Activated T-cell treated with anti-CD3 and anti-CD28 coated beads, Interleukin-2, amount 50 U/mL, for 1 hour (primary cell): ENCODE data around the gene PLPP1.

Experiments
- DNase-seq: peaks from one replicate; pipeline ENCODE4 v3.0.0-alpha.2; 2020

PLPP1 gene

DNA sequence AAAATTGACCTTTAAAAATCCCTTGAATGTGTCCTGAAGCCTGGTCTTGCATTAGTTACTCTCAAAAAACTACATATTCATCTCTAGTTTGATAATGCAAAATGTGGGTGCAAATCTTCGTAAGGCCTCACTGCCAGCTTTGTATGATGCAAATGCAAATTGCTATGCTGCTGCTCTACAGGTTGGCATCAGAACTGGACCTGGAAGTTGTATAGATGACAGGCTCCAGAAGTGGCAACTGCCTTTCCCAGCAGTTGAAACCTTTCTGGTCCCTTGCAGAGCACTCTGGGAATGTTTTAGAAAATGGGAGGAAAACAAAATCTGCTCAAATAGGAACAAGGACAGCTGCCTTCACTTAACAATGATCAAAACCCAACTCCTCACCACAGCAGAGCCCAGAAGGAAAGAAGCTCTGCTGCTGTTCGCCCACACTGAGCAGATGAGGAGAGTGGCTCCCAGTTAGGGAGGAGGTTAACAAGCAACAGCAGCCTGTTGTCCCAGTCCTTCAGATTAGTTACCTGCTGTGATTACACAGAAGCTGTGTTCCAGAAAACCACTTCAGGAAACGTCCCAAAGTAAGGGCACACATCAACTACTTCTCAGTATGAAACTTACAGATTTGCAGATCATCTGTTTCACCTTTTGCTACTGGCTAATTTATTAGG lies 93.5 kb downstream of the PLPP1 start:
- DNase-seq = no peak

DNA sequence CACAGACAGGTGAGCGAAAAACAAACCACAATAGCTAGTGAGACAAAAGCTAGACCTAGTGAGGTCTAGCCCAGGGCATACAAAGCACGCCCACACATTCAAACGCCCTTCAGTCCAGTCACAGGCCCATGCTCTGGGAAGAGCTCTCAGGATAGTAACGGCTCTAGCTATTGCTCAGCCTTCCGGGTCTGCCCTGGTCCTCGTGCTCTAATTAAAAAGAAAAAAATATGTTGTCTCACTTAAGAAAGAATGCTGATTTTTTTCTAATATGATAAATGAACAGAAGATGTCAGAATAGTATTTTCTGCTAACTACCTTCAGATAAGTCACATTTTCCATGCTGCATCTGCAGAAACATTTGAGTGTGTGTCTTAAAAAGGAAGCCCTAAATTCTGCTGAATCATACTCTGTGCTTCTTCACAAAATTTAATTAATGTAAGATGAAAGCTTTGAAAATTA lies 94.5 kb downstream of the PLPP1 start:
- DNase-seq = no peak

DNA sequence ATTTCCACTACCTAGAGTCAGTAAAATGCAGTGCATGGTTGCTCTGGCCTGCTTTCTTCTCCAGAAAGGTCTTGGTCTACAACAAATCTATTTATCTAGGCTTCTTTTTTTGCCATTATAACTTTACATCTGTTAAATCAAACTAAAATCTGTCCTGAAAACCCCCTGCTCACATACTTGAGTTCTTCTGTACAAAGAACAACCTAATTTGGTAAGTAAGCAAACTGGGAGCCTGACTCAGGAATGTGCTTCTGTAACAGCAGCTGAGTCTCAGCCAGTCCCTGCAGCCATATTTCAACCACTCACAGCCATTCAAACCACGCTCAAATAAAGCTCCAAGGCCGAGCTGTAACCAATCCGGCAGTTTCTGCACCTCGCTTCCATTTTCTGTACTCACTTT lies 95.8 kb downstream of the PLPP1 start:
- DNase-seq = no peak

DNA sequence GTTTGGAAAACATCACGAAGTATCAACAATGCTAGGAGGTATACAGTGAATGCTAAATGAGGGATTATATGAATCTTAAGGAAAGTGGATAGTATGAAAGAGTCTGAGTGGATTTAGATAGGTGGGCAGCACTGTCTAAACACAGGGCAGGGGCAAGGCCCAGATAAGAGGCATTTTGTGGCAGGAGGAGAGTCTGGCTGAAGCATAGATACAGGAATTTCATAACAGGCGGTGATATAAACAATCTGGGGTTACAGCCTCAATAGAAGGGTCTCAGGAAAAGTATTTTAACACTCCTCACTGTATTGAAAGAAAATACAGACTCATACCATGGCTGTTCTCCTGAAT lies 96.9 kb downstream of the PLPP1 start:
- no peak for DNase-seq

DNA sequence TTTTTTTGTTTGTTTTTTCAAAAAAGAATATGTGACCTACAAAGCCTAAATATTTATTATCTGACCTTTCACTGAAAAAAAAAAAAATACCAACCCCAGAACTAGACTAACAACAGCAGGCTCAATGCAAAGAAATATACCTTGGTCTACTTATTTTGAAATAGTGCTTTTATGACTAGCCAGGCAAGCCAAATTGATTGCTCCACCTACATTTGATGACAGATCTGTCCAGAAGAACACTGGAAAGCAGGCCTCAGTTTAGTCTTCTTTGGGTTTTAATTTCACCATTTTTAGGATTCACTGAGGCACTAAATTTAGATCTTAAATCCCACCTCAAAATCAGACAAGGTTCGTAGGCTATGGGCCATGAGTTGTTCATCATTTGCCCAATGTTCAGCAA lies 97.3 kb downstream of the PLPP1 start:
- DNase-seq = no peak

DNA sequence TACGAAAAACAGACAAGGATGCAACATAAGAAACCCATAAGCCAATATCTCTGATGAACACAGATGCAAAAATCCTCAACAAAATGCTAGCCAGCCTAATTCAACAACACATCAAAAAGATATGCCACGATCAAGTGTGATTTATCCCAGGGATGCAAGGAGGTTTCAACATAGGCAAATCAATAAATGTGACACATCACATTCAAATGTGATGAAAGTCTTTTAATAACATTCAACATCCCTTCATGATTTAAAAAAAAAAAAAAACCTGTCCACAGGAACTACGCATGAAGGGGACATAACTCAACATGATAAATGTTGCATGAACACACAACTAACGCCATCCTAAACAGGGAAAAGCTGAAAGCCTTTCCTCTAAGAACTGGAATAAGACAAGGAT lies 102.2 kb downstream of the PLPP1 start:
- DNase-seq = no peak

DNA sequence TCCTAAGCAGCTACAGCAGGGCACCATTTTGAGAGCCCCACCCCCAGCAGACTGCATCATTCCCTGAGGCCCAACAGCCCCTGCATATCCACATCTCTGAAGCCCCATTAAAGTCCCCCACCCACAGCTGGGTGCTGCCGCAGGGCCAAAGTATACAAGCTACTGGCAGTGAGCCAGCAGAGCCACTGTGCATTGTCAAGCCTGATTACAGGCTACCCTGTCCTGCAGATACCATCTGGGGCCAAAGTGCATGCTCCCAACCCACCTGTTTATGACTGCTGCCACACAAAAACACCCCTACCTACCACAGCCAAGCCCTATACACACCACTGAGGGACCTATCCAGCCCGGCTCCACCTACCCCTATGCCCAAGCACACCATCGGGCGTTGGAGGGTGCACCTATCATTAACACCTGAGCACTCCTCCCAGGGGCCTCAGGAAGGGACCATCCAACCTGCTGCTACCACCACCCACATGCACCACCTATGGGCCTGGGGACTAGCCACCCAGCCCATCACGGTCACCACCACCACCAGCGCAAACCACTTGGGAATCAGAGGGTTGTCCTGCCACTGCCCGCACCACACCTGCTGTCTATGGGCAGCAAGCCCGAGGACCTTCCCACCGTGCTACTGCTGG lies 105.0 kb downstream of the PLPP1 start:
- no peak for DNase-seq

DNA sequence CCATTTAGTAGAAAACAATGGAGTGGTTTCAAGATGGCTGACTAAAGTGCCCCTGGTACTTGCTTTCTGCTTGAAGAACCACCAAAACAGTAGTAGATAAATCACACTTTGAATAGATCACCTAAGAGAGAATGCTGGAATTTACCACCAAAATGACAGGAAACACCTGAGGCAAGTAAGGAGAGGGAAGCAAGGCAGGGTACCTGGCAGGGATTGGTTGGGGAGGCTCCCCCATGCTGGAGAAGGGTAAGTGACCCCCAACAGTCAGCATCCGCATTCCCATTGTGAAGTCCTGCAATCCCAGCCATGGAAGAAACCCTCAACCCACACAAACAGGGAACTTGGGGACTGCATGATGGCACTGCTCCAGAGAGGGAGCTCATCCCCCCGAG lies 105.5 kb downstream of the PLPP1 start:
- DNase-seq = no peak

DNA sequence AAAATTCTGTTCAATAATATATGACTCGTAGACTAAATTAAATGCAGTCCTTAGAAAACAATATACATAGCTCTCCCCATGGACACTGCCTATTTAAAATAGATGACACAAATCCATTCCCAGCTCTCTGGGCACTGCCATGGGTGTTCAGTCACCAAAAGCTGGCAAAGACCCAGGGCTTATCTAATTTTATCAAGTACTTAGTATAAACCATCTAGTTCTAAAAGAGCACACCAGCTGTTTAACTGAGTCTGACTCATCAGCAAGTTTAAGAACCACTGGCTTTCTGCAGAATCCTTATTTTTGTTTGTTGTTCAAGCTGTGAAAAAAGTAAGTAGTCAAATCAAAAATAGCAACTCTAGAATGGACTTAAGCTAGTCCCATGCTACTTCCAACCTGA lies 107.6 kb downstream of the PLPP1 start:
- DNase-seq = no peak

DNA sequence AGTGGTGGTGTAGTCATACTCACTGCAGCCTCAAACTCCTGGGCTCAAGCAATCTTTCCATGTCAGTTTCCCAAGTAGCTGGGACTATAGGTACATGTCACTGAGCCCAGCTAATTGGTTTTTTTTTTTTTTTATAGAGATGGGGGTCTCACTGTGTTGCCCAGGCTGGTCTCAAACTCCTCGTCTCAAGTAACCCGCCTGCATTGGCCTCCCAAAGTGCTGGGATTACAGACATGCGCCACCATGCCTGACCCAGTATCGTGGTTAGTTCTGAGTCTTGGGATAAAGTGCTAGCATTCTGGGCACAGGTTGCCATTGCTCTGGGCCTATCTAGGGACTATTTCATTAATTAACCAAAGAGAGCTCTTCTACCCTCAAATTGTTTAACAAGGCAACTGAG lies 108.3 kb downstream of the PLPP1 start:
- DNase-seq = no peak

DNA sequence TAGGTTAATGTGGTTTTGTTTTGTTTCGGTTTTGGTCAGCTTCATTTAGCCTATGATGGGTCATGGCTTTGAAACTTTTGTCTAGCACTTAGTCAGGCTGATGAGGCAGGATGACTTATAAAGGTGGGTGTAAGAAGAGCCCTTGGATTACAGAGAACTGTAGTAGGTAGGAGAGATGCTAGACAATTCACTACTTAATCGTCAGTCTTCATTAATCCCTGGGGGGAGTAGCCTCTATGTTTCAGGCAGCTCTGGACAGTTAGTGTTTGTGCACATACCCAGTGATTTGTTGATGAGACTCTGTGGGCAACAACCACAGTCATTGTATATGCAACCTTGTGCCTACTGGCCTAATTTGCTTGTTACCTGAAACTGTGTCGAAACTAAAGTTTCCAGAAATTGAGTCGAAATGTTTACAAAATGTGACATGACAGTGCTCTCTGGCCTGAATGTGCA lies 113.7 kb downstream of the PLPP1 start:
- no peak for DNase-seq

DNA sequence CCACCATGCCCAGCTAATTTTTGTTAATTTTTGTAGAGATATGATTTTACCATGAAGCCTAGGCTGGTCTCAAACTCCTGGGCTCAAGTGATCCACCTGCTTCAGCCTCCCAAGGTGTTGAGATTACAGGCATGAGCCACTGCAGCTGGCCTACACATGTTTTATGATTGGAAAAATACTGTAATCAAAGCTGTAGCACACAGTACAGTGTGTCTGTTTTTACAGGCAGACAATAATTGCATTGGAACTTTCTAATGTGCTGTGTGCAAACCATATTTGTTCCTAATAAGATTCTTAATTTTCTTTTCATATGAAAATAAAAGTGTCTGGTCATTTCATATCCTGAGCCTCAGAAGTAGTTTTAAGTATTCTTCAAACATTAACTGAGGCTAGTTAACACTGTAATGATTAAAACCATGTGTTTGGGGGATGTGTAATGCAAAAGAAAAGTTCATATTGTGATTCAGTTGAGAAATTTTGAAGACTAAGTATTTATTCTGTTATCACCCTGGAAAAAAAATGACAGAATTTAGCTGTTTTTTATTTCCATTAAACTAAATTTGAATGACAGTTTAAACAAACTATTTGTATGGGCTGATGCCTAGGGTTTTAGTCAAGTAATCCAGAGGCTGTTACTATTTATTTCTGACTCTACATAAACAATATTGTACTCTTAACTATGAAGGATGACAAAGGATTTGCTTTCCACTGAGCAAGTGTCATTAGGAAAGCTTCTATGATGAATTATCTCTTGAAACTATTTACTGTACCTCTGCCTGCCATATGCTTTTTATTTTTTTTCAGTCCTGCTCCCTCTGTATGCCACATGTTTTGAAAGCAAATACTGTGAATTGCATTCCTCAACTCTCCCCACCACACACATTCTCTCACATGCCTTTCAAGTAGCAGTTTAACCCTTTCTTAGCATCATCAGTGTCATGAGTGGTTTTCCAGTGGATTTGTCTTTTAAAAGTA lies 115.5 kb downstream of the PLPP1 start:
- DNase-seq = no peak

DNA sequence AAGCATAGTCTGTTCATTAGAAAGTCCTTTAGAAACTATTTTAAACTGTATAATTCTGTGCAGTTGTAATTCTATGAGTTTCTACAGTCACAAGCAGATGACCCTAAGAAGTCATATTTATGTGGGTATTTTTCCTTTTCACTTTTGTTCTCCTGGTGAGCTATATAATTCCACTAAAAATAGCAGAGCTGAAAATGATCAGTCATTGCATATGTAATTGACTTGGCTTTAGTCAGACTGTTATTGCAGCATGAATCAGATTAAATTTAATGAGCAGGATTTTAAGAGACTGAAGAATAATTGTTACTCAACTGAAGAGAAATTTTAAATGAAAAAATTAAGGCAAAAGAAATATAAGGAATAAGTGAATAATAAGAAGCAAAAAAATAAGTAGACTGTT lies 118.5 kb downstream of the PLPP1 start:
- no peak for DNase-seq

DNA sequence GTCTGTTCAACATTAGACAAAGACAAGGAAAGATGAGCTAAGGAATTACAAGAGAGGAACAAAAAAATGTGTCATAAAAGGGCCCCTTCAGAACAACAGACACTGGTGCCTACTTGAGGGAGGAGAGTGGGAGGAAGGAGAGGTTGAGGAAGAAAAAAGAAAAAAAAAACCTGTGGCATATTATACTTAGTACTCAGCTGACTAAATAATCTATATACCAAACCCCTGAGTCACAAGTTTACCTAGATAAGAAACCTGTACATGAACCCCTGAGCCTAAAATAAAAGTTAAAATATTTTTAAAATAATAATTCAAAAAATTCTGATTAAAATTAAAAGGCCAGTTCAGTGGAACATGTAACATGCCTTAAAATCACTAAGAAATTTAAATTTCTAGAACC lies 119.7 kb downstream of the PLPP1 start:
- no peak for DNase-seq

DNA sequence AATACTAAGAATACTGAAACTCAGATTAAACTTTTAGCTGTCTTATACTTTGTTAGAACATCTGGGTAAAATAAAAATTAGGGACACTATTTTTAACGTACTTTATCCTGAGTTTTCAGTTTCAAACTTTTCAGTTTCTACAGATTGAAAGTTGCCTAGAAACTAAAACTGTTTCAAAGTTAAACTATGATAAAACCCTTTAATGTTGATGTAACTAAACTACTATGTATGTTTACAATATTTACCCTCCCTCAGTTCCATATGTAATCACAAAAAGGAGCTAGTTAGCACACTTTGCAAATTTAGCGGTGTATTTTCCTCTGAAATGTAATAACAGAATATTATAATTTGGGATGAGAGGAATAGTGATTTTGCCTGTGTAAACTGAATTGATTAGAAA lies 121.1 kb downstream of the PLPP1 start:
- no peak for DNase-seq

DNA sequence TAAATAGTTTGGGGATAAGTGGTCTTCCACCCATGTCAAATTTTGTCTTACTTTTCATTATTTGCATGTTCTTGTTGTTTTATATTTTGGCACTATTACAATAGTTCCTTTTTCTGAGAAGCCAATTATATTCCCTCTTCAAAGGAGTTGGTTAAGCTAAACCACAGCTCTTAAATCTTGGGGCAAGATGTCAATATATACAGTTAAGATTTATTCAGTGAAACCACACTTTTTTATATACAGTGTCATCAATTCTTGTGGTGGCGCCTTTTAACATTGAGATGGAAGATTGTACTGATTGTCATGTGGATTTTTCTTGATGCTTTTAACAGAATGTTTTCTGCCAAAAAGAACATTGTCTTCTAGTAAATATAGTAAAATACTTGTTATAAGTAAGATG lies 122.9 kb downstream of the PLPP1 start:
- no peak for DNase-seq

DNA sequence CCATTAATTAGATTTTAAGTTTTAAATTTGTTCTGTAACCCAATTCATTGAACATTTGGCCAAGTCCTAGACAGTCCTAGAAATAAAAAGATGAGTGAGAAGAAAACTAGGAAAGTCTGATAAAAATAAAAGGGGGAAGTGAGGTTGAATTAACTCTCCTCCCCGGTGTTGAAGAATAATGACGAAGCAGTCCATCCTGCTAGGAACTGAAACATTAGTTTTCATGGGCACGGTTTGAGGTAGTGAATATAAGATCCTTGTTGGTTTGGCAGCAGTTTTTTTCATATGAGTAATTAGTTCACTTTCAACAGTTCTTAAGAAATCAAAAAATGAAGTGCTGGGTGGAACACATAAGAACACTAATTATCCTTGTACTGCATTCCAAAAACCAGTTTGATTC lies 123.9 kb downstream of the PLPP1 start:
- DNase-seq = no peak

DNA sequence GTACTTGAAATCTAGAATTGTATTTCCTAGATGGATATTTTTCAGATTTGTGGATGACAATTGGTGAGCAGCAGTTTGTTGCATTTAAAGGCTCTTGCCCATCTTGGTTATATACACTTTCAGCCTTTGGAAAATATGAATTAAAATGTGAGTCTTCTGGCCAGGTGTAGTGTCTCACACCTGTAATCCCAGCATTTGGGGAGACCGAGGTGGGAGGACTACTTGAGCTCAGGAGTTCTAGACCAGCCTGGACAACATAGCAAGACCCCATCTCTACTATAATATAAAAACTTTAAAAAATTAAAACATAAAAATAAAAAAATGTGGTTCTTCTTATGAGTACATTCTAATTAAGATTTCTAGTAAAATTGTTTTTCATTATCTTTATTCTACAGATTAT lies 125.0 kb downstream of the PLPP1 start:
- DNase-seq = no peak

DNA sequence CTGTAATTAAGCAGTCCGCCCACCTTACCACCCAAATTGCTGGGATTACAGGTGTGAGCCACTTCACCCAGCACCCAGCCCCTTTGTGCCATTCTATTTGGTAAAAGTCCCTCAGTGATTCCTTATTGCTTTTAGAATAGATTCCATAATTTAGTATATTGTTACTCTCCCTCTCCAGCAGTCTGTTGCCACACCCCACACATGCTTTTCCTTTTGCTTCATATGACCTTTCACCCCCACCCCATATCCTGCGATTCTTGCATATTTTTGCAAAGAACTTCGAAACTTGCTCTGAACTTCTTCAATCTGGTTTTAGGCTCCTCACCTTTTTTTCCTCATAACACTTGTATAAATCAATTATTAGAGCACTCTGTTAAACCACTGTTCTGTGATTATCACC lies 126.8 kb downstream of the PLPP1 start:
- DNase-seq = no peak

DNA sequence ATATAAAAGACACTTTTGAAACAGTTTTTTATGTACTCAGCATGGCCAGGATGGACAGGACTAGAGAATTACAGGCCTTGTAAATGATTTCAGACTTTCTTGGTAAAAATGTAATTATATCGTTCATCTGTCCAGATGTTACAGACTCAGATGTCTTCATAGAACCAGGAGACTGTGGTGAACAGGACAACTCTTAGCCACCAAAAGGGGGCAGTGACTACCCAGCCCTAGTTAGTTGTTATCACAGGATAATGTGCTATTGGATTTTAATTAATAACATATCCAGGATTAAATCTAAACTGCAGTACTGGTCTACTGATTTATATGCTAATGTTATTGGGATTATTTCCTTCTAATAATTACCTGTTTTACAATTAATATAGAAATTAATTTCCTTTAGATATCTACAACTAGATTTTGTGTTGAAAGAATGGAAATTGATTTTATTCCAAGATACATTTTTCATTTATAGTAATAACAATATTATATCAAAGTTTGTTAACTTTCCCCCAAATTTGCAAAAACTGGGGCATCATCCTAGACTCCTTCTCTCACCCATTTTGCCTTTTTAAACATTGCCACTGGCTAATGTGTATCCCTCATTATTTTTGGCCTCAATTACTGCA lies 127.6 kb downstream of the PLPP1 start:
- no peak for DNase-seq

DNA sequence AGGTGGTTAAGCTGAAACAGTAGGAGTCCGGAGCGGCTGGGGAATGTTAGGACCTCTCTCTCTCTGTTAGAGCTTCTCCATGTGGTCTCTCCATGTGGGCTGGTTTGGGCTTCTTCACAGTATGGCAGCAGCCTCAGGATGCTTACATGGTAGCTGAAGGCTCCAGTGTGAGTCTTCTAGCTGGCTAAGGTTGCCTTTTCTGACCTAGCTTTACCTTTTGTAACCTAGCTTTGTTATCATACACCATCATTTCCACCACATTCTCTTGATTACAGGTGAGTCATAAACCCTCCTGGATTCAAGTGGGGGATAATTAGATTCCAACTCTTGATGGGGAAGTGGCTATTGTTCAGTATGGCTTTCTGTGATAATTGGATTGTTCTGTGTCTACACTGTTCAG lies 128.5 kb downstream of the PLPP1 start:
- no peak for DNase-seq

DNA sequence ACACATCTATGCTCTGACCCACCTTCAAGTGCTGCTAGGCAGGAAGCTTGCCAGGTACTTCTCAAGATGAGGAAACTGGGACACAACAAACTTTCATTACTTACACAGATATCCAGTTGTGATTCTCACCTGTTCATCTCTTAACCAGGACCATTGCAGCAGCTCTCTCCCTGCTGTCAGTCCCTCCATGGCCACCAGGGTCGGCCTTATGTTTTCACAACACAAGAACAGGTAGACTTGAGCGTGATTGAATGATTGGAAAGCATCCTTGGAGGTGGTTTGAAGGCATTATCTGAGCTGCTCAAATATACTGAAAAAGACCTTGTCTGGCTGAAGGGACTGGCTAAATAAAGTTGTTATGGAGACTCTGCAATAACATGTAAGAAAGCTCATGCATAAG lies 132.6 kb downstream of the PLPP1 start:
- DNase-seq = no peak

DNA sequence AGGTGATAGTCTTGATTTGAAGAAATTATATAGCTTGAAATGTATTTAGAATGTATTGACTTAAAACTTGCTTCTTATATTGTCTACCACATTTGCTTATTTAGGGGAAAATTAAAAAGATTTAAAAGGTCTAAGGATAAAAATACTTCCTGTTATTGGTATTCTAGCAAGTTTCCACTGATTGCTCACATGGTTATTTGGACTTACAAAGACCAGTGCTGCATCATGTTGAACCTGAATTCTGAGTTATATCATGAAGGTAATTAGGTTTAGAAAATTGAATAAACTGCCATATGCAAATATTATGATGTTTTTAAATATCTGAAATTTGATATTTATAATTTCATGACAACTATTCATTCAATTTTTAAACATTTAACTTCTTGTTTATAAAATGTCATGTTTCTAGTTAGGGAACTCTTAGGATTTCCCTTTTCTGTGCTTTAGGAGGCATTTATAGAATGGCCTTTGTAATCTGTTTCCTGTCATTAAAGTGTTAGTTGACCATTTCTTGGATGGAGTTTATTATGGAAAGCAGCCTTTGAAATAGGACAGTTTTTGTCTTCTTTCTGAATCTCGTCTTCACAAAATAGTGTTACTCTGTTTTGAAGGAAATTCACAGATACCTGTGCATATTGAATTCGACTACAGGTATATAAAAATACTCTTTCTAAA lies 141.1 kb downstream of the PLPP1 start:
- DNase-seq = no peak
